Ishikawa (cell line): ENCODE measurements around the gene EIF3L.

Experiments
- EP300 ChIP-seq: IDR thresholded peaks from 2 replicates; pipeline ENCODE4 v1.6.1; 2012; ENCODE audit warnings: borderline replicate concordance
- REST ChIP-seq: IDR thresholded peaks from 2 replicates; pipeline ENCODE4 v1.6.1; 2012; ENCODE audit warnings: low read depth, mild to moderate bottlenecking
- TAF1 ChIP-seq: IDR thresholded peaks from 2 replicates; pipeline ENCODE4 v1.6.1; 2012; ENCODE audit warnings: low read depth, mild to moderate bottlenecking

GRCh38 chr22:37801946-37802309, 47.3 kb upstream of the EIF3L start:
- TF ChIP-seq REST (no peak), EP300 (no peak), TAF1 (no peak)
